GM12878 (cell line): ENCODE results near the gene C19orf47. TPM values are rescaled to one million over a fixed set of nuclear protein-coding genes. Genes with fewer than 3 reads are reported as not detected.

Source experiments
- ATAC-seq: fragments of 200-7000 bp; cut with Tn5 transposase; 3 replicates; pipeline ENCODE4 v1.9.1; 2020; ENCODE audit warnings: mild to moderate bottlenecking, moderate library complexity
- BruUV-seq: library from RNA; stranded (reverse); fragments of 400-500 nt; replicated peaks from 2 replicates; lab custom pipeline; 2021; lab: Mats Ljungman, UMichigan
- CTCF ChIA-PET: fragments of 300-600 bp; sonication (Branson Sonifier 250); formaldehyde crosslinking; extraction: SDS; loops from one replicate; lab custom pipeline; 2021; ENCODE audit warnings: inconsistent platforms; lab: Yijun Ruan, JAX
- POLR2A ChIA-PET: fragments of 350-600 bp; formaldehyde crosslinking; extraction: SDS; loops from one replicate; lab custom pipeline; 2021; ENCODE audit warnings: inconsistent platforms; lab: Charles Lee
- RAD21 ChIA-PET: fragments of 300-600 bp; sonication (Branson Sonifier 250); formaldehyde crosslinking; loops from one replicate; lab custom pipeline; 2023; ENCODE audit warnings: antibody characterized with exemption; ENCODE audit not compliant: unreplicated experiment; lab: Charles Lee
- SMC1A ChIA-PET: fragments of 300-600 bp; sonication (Branson Sonifier 250); formaldehyde crosslinking; loops from one replicate; lab custom pipeline; 2023; ENCODE audit not compliant: unreplicated experiment, uncharacterized antibody; lab: Charles Lee
- DNase-seq: peaks from one replicate; pipeline ENCODE4 v3.0.0-alpha.2; 2011; ENCODE audit warnings: low read depth, low spot score
- FAIRE-seq: peaks from 3 replicates; lab custom pipeline; 2011; peaks lifted over from hg19 to GRCh38; lab: Jason Lieb, UNC
- H2AFZ ChIP-seq: 2 replicates; pipeline ENCODE4 v1.6.0; 2011; ENCODE audit warnings: low read depth, low read length, control low read depth; ENCODE audit not compliant: control insufficient read depth
- H3K27ac ChIP-seq: 2 replicates; pipeline ENCODE4 v1.5.1; 2011; ENCODE audit warnings: control low read depth; ENCODE audit not compliant: control insufficient read depth, insufficient read depth
- H3K27me3 ChIP-seq, 2 experiments: replicated peaks in 1 of 2; 2 replicates each; pipeline versions ENCODE4 v1.6.0 to v1.6.1; 2011; ENCODE audit warnings: low read length in 1 of 2; ENCODE audit not compliant: control insufficient read depth in 2 of 2, insufficient read depth in 2 of 2
- H3K36me3 ChIP-seq, 2 experiments: 2 replicates each; pipeline ENCODE4 v1.5.1; 2011; ENCODE audit warnings: low read length in 1 of 2; ENCODE audit not compliant: control insufficient read depth in 2 of 2, insufficient read depth in 2 of 2
- H3K4me1 ChIP-seq: 2 replicates; pipeline ENCODE4 v1.6.1; 2011; ENCODE audit warnings: mild to moderate bottlenecking, low read length, moderate library complexity, mixed read lengths; ENCODE audit not compliant: control insufficient read depth, insufficient read depth
- H3K4me2 ChIP-seq: 2 replicates; pipeline ENCODE4 v1.6.0; 2011; ENCODE audit warnings: control low read depth; ENCODE audit not compliant: control insufficient read depth, insufficient read depth
- H3K4me3 ChIP-seq: fragments of 200-600 bp; sonication (generic); 2 replicates; pipeline ENCODE4 v1.5.1; 2016
- H3K79me2 ChIP-seq: 2 replicates; pipeline ENCODE4 v1.6.0; 2011; ENCODE audit warnings: low read length; ENCODE audit not compliant: control insufficient read depth, insufficient read depth
- H3K9ac ChIP-seq: 2 replicates; pipeline ENCODE4 v1.8.0; 2011; ENCODE audit warnings: low read length, control low read depth, mixed read lengths; ENCODE audit not compliant: control insufficient read depth, insufficient read depth
- H3K9me3 ChIP-seq: replicated peaks from 3 replicates; pipeline ENCODE4 v1.5.1; 2011; ENCODE audit warnings: mild to moderate bottlenecking, low read length; ENCODE audit not compliant: control insufficient read depth, insufficient read depth
- H4K20me1 ChIP-seq: 2 replicates; pipeline ENCODE4 v1.6.0; 2011; ENCODE audit not compliant: control insufficient read depth, insufficient read depth
- CBX5 ChIP-seq: sonication (generic); IDR thresholded peaks from 2 replicates; pipeline ENCODE4 v1.6.1; 2016; ENCODE audit warnings: low read depth, moderate library complexity, mild to moderate bottlenecking, inconsistent platforms
- DPF2 ChIP-seq: fragments of 450-650 bp; IDR thresholded peaks from 2 replicates; pipeline ENCODE4 v1.6.1; 2017; ENCODE audit warnings: mild to moderate bottlenecking
- ESRRA ChIP-seq: IDR thresholded peaks from 2 replicates; pipeline ENCODE4 v1.6.1; 2012; ENCODE audit warnings: mild to moderate bottlenecking, low read length, improper control_type of control experiment
- IRF4 ChIP-seq: IDR thresholded peaks from 2 replicates; pipeline ENCODE4 v1.6.1; 2011; ENCODE audit warnings: low read depth, low read length
- SMARCA5 ChIP-seq: fragments of 450-650 bp; IDR thresholded peaks from 2 replicates; pipeline ENCODE4 v1.6.1; 2017; ENCODE audit warnings: mild to moderate bottlenecking
- TCF7 ChIP-seq: IDR thresholded peaks from 2 replicates; pipeline ENCODE4 v1.6.1; 2014; ENCODE audit warnings: antibody characterized with exemption, borderline replicate concordance
- WGBS: methylation state at CpG from one replicate; pipeline ENCODE4 v1.1.6; 2016; ENCODE audit warnings: low lambda C conversion rate; ENCODE audit not compliant: insufficient replicate concordance, insufficient coverage; ENCODE audit errors: missing lambda C conversion rate; 5-methylcytosine and 5-hydroxymethylcytosine counted together
- in situ Hi-C: fragments of 300-500 bp; cut with MboI; formaldehyde crosslinking; loops from 9 replicates; pipeline ENCODE4 v1.14.3; 2018; ENCODE audit warnings: mixed read lengths
- intact Hi-C: fragments of 100-400 bp; cut with micrococcal nuclease; formaldehyde crosslinking; loops from one replicate; pipeline ENCODE4 v1.14.2; 2022; ENCODE audit not compliant: unreplicated experiment
- polyA plus RNA-seq, 11 experiments: library from polyadenylated mRNA; depleted of rRNA in 4 of 11; unstranded in 6 of 11; stranded (reverse) in 5 of 11; fragments of >200 nt; fragmentation: Nextera tagmentation in 4 of 11; fragmentation: Illumina TruSeq in 1 of 11; extraction: Ambion mirVana in 4 of 11; extraction: Trizol in 1 of 11; gene quantifications; 1 replicate in 1 of 11; 2 replicates in 10 of 11; pipeline versions ENCODE4 v1.2.1 to v1.2.3, GENCODE V29; 2011 to 2016; ENCODE audit warnings: inconsistent platforms in 2 of 11, missing spikeins in 2 of 11, low read depth in 1 of 11
- total RNA-seq, 4 experiments: library from RNA; depleted of rRNA in 3 of 4; stranded (reverse); fragments of >200 nt in 3 of 4; fragmentation: Illumina TruSeq in 1 of 4; extraction: Trizol in 1 of 4; gene quantifications; 2 replicates each; pipeline versions ENCODE4 v1.2.1 to v1.2.3, GENCODE V29; 2013 to 2021
- TF ChIP-seq, protein P1 (sequence below): fragments of 450-650 bp; IDR thresholded peaks from 2 replicates; pipeline ENCODE4 v1.6.1; 2017; ENCODE audit warnings: antibody characterized with exemption, mild to moderate bottlenecking, moderate library complexity
- TF ChIP-seq, protein P2 (sequence below): fragments of 450-650 bp; IDR thresholded peaks from 2 replicates; pipeline ENCODE4 v1.6.1; 2018; ENCODE audit warnings: borderline replicate concordance, mild to moderate bottlenecking; ENCODE audit not compliant: partially characterized antibody
- TF ChIP-seq, protein P3 (sequence below), 3 experiments: IDR thresholded peaks in 2 of 3; conservative IDR thresholded peaks in 1 of 3; 2 replicates each; pipeline ENCODE4 v1.5.1; 2011; ENCODE audit warnings: low read depth in 3 of 3, low read length in 3 of 3, mild to moderate bottlenecking in 3 of 3, control low read depth in 2 of 3, moderate library complexity in 2 of 3, inconsistent platforms in 1 of 3, mixed read lengths in 1 of 3; ENCODE audit not compliant: control insufficient read depth in 2 of 3, insufficient read depth in 1 of 3; ENCODE audit errors: extremely low read depth in 1 of 3

Gene C19orf47
- total and polyA plus RNA-seq, 10 of the 15 experiments (the other 5 are each of a cell fraction or from before 2014, with no cell fraction given) = 0.11 to 29.1 (median 20.2) TPM

DNA sequence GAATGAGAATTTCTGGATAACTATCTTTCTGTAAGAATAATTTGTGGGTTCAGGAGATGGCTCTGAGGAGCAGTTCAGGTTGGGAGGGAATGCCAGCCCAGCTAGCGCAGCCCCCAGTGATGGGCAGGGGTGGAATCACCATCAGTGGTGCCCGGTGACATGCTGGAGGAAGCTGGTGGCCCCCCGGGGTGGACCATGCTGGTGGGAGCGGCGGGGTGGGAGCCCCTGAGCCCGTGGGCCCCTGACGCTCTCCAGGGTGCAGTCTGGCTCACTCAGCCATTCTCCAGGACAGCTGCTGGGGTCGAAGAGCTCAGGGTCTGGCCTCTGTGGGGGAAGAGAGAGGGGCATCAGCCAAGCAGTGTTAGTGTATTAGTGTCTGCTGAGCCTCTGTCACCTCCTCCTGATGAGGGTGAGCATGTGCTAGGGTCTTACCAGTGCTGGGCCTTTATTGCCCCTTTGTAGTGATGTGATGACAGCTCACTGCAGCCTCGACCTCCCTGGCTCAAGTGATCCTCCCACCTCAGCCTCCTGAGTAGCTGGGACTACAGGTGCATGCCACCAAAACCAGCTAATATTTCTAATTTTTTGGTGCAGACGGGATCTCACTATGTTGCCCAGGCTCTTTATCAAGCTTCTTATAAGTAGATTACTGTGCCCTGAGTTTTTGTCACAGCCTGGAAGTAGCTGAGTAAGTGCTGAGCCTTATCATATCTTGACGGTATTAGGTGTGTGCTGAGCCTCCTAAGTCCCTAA is 31.4 kb upstream of the C19orf47 start:
- WGBS = 57% methylated on average over 8 of the region's 11 CpGs
- H3K27me3 ChIP-seq = no peaks in the 10 kb centered on the region
- no peak overlapping the region for H3K4me2 ChIP-seq
- no peak overlapping the region for H3K27ac ChIP-seq
- no peaks in the 10 kb centered on the region for H3K79me2 ChIP-seq
- no peak for FAIRE-seq
- intact Hi-C loops (no loop called here), in situ Hi-C loops (no loop called here)
- RAD21 ChIA-PET = interaction anchor here (1.5 kb wide), 1 partner anchor 74 kb away, joined by 5 read pairs; no protein-coding TSS in a partner anchor
- ATAC-seq = no peak
- POLR2A ChIA-PET = no interaction called here
- CTCF ChIA-PET = interaction anchor here (1.1 kb wide), 2 partner anchors 74 to 239 kb away, joined by 3 to 4 read pairs; no protein-coding TSS in a partner anchor
- no peak overlapping the region for H2AFZ ChIP-seq
- no peak for DNase-seq
- H3K4me3 ChIP-seq = no peak overlapping the region
- no peaks in the 10 kb centered on the region for H3K9me3 ChIP-seq
- H4K20me1 ChIP-seq = no peaks in the 10 kb centered on the region
- no peaks in the 10 kb centered on the region for H3K4me1 ChIP-seq
- SMC1A ChIA-PET = no interaction called here
- BruUV-seq = no TSS peak
- TF ChIP-seq IRF4 (no peak), DPF2 (no peak), SMARCA5 (no peak), ESRRA (no peak), CBX5 (no peak), TCF7 (no peak)
- TF ChIP-seq, protein P1, sequence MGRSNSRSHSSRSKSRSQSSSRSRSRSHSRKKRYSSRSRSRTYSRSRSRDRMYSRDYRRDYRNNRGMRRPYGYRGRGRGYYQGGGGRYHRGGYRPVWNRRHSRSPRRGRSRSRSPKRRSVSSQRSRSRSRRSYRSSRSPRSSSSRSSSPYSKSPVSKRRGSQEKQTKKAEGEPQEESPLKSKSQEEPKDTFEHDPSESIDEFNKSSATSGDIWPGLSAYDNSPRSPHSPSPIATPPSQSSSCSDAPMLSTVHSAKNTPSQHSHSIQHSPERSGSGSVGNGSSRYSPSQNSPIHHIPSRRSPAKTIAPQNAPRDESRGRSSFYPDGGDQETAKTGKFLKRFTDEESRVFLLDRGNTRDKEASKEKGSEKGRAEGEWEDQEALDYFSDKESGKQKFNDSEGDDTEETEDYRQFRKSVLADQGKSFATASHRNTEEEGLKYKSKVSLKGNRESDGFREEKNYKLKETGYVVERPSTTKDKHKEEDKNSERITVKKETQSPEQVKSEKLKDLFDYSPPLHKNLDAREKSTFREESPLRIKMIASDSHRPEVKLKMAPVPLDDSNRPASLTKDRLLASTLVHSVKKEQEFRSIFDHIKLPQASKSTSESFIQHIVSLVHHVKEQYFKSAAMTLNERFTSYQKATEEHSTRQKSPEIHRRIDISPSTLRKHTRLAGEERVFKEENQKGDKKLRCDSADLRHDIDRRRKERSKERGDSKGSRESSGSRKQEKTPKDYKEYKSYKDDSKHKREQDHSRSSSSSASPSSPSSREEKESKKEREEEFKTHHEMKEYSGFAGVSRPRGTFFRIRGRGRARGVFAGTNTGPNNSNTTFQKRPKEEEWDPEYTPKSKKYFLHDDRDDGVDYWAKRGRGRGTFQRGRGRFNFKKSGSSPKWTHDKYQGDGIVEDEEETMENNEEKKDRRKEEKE = no peak
- TF ChIP-seq, protein P2, sequence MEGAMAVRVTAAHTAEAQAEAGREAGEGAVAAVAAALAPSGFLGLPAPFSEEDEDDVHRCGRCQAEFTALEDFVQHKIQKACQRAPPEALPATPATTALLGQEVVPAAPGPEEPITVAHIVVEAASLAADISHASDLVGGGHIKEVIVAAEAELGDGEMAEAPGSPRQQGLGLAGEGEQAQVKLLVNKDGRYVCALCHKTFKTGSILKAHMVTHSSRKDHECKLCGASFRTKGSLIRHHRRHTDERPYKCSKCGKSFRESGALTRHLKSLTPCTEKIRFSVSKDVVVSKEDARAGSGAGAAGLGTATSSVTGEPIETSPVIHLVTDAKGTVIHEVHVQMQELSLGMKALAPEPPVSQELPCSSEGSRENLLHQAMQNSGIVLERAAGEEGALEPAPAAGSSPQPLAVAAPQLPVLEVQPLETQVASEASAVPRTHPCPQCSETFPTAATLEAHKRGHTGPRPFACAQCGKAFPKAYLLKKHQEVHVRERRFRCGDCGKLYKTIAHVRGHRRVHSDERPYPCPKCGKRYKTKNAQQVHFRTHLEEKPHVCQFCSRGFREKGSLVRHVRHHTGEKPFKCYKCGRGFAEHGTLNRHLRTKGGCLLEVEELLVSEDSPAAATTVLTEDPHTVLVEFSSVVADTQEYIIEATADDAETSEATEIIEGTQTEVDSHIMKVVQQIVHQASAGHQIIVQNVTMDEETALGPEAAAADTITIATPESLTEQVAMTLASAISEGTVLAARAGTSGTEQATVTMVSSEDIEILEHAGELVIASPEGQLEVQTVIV = no peak
- TF ChIP-seq, protein P3, sequence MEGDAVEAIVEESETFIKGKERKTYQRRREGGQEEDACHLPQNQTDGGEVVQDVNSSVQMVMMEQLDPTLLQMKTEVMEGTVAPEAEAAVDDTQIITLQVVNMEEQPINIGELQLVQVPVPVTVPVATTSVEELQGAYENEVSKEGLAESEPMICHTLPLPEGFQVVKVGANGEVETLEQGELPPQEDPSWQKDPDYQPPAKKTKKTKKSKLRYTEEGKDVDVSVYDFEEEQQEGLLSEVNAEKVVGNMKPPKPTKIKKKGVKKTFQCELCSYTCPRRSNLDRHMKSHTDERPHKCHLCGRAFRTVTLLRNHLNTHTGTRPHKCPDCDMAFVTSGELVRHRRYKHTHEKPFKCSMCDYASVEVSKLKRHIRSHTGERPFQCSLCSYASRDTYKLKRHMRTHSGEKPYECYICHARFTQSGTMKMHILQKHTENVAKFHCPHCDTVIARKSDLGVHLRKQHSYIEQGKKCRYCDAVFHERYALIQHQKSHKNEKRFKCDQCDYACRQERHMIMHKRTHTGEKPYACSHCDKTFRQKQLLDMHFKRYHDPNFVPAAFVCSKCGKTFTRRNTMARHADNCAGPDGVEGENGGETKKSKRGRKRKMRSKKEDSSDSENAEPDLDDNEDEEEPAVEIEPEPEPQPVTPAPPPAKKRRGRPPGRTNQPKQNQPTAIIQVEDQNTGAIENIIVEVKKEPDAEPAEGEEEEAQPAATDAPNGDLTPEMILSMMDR (IDR thresholded peaks at IDR 0.05 in 2 of 3, conservative IDR thresholded peaks at IDR 0.05 in 1 of 3; ENCODE audit: control insufficient read depth in 2 of 3, extremely low read depth in 1 of 3, insufficient read depth in 1 of 3, low read depth in 3 of 3, low read length in 3 of 3) = no peak
- TF ChIP-seq, all 136 proteins: peak for 0
- Histone ChIP-seq H3K36me3 (no peaks in the 10 kb centered on the region), H3K9ac (no peak overlapping the region)
